NCI-H1092 treated with DMSO at 0.1 percent for 48 hours (cell line): Measurements from ENCODE around the gene BRCA1.
"Not testable (repeated sequence)": the region's sequence is repeated elsewhere in the genome, so short reads cannot be mapped to it uniquely, and the experiment has no call there.

Source experiments
- DNase-seq: peaks from one replicate; lab custom pipeline; 2025; lab: John Stamatoyannopoulos, UW

The BRCA1 gene

GRCh38 chr17:43133439-43133838, 8.3 kb upstream of the BRCA1 start:
- not testable (repeated sequence) for DNase-seq

- no peak for DNase-seq
These were observed 7.0 kb upstream of the BRCA1 start for GRCh38 chr17:43132117-43132516.

GRCh38 chr17:43129671-43130010, 4.5 kb upstream of the BRCA1 start:
- DNase-seq, result no peak

- DNase-seq, result not testable (repeated sequence)
These were observed 2.2 kb upstream of the BRCA1 start for GRCh38 chr17:43127333-43127876.

- no peak for DNase-seq
These were observed 1.7 kb upstream of the BRCA1 start for GRCh38 chr17:43126911-43127290.

GRCh38 chr17:43125967-43126910, 1.1 kb upstream of the BRCA1 start:
- DNase-seq, result peak; percentile 17

GRCh38 chr17:43118679-43119615, 6.2 kb downstream of the BRCA1 start:
- no peak for DNase-seq

- no peak for DNase-seq
These were observed 11.0 kb downstream of the BRCA1 start for GRCh38 chr17:43114151-43114552.

- DNase-seq, result no peak
These were observed 18.6 kb downstream of the BRCA1 start for GRCh38 chr17:43106552-43106951.

- no peak for DNase-seq
These were observed 20.0 kb downstream of the BRCA1 start for GRCh38 chr17:43105146-43105545.

- no peak for DNase-seq
These were observed 20.5 kb downstream of the BRCA1 start for GRCh38 chr17:43104665-43105064.

GRCh38 chr17:43095364-43095763, 29.8 kb downstream of the BRCA1 start:
- not testable (repeated sequence) for DNase-seq

GRCh38 chr17:43094129-43094835, 30.9 kb downstream of the BRCA1 start:
- no peak for DNase-seq

GRCh38 chr17:43092901-43093300, 32.3 kb downstream of the BRCA1 start:
- no peak for DNase-seq

- no peak for DNase-seq
These were observed 35.1 kb downstream of the BRCA1 start for GRCh38 chr17:43090022-43090421.

- DNase-seq, result no peak
These were observed 39.7 kb downstream of the BRCA1 start for GRCh38 chr17:43085474-43085873.

- DNase-seq, result no peak
These were observed 45.4 kb downstream of the BRCA1 start for GRCh38 chr17:43079641-43080302.

- no peak for DNase-seq
These were observed 50.3 kb downstream of the BRCA1 start for GRCh38 chr17:43074869-43075268.

- DNase-seq, result no peak
These were observed 54.3 kb downstream of the BRCA1 start for GRCh38 chr17:43070872-43071271.

- DNase-seq, result no peak
These were observed 54.9 kb downstream of the BRCA1 start for GRCh38 chr17:43070257-43070656.

GRCh38 chr17:43069368-43069898, 55.7 kb downstream of the BRCA1 start:
- DNase-seq, result no peak
